Ectodermal cell (in vitro differentiated cells): ENCODE results near the gene NSG2.

Source experiments
- H3K27ac ChIP-seq: 2 replicates; pipeline ENCODE4 v1.7.0; 2013; ENCODE audit warnings: mild to moderate bottlenecking, low read depth, low read length; ENCODE audit not compliant: insufficient read depth, poor library complexity, severe bottlenecking
- H3K27me3 ChIP-seq: 2 replicates; pipeline ENCODE4 v1.7.0; 2013; ENCODE audit warnings: mild to moderate bottlenecking, low read length; ENCODE audit not compliant: insufficient read depth, control insufficient read depth, poor library complexity, severe bottlenecking
- H3K36me3 ChIP-seq: one replicate; pipeline ENCODE4 v1.7.0; 2013; ENCODE audit warnings: low read length; ENCODE audit not compliant: control insufficient read depth, insufficient read depth
- H3K4me1 ChIP-seq: one replicate; pipeline ENCODE4 v1.7.0; 2013; ENCODE audit warnings: low read length; ENCODE audit not compliant: control insufficient read depth, insufficient read depth
- H3K4me3 ChIP-seq: 2 replicates; pipeline ENCODE4 v1.7.0; 2013; ENCODE audit warnings: low read depth, low read length, control low read depth; ENCODE audit not compliant: insufficient read depth
- H3K9me3 ChIP-seq: 2 replicates; pipeline ENCODE4 v1.7.0; 2013; ENCODE audit warnings: mild to moderate bottlenecking, low read length, moderate library complexity; ENCODE audit not compliant: control insufficient read depth
- WGBS, 2 experiments: methylation state at CpG; one replicate each; pipeline ENCODE4 v1.1.7; 2013; ENCODE audit warnings: missing lambda C conversion rate in 2 of 2; 5-methylcytosine and 5-hydroxymethylcytosine counted together

Gene NSG2

DNA sequence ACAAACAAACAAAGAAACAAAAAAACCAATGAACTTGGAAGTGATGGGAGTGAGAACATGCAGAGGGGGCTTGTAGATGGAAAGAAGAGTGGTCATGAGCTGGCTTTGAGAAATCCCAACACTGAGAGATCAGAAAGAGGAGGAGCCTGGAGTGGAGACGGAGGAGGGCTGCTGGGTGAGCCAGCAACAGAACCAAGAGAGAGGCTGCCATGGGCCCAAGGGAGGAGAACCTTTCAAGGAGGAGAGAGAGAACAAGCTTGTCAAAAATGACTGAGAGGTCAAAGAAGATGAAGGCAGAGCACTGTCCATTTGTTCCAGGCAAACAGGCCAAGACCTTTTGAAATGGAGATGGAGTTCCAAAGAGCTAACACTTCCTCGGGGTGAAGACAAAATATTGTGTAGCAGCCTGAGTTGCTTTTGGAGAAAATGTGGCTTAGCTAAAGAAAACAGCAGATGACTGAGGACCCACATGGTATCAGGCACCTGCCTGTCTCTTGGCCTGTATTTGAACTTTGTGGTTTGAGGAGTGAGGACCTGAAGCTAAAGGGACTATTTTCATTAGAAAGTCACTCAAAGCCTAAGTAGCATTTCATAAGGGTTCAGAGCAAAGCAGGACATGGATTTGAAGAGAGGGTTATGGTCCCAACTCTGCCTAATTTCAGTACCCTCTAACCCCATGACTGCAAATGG lies 13.1 kb downstream of the NSG2 start:
- 84 to 90% methylated on average over 2 of the region's 2 CpGs for WGBS, 2 experiments
- Histone ChIP-seq H3K4me1 (no peaks in the 10 kb centered on the region), H3K27ac (no peak overlapping the region), H3K27me3 (no peaks in the 10 kb centered on the region), H3K9me3 (no peaks in the 10 kb centered on the region), H3K4me3 (no peak overlapping the region), H3K36me3 (no peaks in the 10 kb centered on the region)

DNA sequence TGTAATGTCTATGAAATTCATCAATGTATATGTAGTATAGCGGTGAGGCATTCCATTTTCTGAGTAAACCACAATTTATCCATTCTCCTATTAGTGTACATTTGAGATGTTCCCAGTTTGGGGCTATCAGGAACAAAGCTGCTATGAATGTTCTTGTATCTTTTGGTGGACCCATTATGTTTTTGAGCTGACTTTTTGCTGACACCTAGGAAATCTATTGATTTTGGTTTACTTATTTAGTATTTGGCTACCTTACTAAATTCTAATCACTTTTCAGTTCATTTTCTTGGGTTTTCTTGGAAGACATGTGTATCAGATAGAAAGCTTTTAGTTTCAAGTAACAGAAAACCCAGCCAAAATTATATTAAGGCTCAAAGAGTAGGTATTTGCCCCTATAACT lies 13.7 kb downstream of the NSG2 start:
- H3K27me3 ChIP-seq = no peaks in the 10 kb centered on the region
- no peak overlapping the region for H3K27ac ChIP-seq
- H3K36me3 ChIP-seq = no peaks in the 10 kb centered on the region
- 100% methylated on average over 1 of the region's 1 CpG; no CpG with 5 or more reads in 1 of the 2 experiments for WGBS, 2 experiments
- H3K4me3 ChIP-seq = no peak overlapping the region
- H3K4me1 ChIP-seq = no peaks in the 10 kb centered on the region
- H3K9me3 ChIP-seq = no peaks in the 10 kb centered on the region

DNA sequence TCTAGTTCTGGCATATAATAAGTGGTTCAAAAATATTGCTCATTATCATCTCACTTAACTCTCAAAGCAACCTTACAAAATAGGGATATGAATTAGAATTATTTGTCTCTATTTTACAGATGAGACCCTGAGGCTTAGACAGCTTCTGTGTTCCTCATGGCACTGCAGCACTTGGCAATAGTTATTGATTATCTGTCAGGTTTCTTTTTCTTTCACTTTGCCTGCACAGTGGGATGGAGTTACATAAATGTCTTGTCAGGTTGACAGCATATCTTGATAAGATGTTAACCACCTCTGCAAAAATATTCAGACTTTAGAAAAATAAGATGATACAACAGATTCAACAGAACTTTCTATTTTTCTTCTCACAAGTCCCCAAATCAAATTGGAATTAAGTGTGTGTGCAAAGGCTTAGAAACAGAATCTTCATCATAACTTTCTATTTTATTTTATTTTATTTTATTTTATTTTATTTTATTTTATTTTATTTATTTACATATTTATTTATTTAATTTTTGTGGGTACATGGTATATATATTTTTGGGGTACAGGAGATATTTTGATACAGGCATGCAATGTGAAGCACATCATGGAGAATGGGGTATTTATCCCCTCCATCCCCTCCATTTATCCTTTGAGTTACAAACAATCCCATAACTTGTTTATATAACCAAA lies 17.7 kb downstream of the NSG2 start:
- H3K4me3 ChIP-seq = no peak overlapping the region
- no peaks in the 10 kb centered on the region for H3K36me3 ChIP-seq
- H3K27me3 ChIP-seq = no peaks in the 10 kb centered on the region
- no peak overlapping the region for H3K27ac ChIP-seq
- H3K9me3 ChIP-seq = no peaks in the 10 kb centered on the region
- peaks cover 5% of the 10 kb centered on the region for H3K4me1 ChIP-seq

DNA sequence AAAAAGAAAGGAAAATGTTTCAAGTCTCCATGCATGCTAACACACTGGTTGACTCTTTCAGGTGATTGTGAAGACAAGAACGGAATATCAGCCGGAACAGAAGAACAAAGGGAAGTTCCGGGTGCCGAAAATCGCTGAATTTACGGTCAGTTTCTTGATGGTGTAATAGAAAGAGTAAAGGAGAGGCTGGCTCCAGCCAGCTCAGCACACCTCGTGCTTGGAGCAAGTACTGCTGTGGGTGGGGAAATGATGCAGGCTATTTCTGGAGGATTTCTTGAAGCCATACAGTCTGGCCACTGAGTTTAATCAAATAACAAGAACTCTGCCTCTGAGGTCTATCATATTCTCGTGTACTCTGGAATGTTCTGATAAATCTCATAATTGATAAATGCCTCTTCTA lies 18.7 kb downstream of the NSG2 start:
- WGBS, 2 experiments = 89 to 94% methylated on average over 8 of the region's 8 CpGs
- no peak overlapping the region for H3K27ac ChIP-seq
- H3K36me3 ChIP-seq = no peaks in the 10 kb centered on the region
- no peak overlapping the region for H3K4me3 ChIP-seq
- H3K27me3 ChIP-seq = no peaks in the 10 kb centered on the region
- H3K9me3 ChIP-seq = no peaks in the 10 kb centered on the region
- peaks cover 5% of the 10 kb centered on the region for H3K4me1 ChIP-seq

DNA sequence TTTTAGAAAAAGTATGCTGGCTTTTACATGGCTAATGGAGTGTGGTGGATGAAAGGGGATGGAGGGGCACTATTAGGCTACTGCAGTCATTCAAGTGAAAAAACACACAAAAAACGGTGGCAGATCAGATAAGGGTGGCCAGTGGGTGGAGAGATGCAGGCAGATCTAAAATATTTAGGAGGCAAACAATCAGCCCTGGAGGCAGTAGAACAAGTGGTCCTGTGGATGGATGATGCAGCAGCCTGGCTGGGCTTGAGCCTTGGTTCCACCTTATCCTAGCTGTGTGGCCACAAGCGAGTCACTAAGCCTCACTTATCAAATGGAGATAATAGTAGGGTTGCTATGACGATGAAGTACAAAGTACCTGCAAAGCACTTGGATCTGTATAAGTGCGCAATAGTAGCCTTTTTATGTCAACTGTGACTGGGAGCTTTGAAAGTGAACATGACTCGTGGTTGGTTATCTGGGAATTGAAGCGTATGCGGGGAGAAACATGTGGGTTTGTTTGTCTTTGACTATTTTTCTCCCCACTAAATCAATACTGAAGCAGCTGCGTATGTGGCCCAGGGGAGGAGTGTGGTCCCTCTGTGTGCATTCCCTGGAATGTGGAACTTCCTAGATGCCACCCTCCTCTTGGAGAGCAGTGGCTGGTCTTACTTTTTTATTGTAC lies 20.2 kb downstream of the NSG2 start:
- no peaks in the 10 kb centered on the region for H3K36me3 ChIP-seq
- H3K4me1 ChIP-seq = peaks cover 5% of the 10 kb centered on the region
- no peak overlapping the region for H3K4me3 ChIP-seq
- no peaks in the 10 kb centered on the region for H3K9me3 ChIP-seq
- 86 to 94% methylated on average over 5 to 8 of the region's 8 CpGs for WGBS, 2 experiments
- H3K27me3 ChIP-seq = no peaks in the 10 kb centered on the region
- no peak overlapping the region for H3K27ac ChIP-seq

DNA sequence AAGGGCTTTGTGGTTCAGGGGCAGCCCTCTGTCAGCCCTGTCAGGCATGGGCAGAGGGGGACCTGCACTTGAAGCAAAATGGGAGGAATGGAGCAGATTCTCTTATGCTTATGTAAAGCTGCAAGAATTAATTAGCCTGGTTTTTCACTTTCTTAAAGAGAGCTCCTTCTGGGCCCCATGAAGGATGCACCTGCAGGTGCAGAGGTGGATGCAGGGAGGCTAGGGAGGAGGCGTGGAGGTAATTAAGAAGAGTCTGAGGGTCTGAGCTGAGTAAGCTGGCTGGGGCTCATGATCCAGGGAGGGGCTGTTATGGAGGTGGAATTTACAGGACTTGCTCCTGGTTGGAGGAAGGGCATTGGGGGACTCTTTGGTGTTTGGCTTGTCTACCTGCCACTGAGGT lies 22.0 kb downstream of the NSG2 start:
- Histone ChIP-seq H3K27ac (no peak overlapping the region), H3K27me3 (no peaks in the 10 kb centered on the region), H3K4me1 (peaks cover 5% of the 10 kb centered on the region), H3K36me3 (no peaks in the 10 kb centered on the region), H3K4me3 (no peak overlapping the region), H3K9me3 (no peaks in the 10 kb centered on the region)
- 94 to 97% methylated on average over 1 of the region's 1 CpG for WGBS, 2 experiments

DNA sequence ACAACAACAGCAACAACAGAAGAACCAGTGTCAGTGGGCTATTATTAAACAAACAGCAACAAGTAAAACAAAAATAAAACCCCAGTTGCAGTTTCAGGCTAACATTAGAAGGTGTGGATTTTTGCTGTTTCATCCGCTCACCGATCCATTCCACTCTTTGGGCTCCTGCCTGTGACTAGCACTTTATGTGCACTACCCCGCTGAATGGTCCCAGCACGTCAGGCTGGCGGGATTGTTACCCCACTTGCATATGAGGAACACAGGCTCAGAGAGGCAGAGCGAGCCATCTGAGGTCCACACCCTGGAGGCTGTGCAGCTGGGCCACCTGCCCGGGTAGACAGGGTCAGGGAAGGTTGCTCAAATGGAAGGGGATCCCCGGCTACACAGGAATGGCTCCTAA lies 26.0 kb downstream of the NSG2 start:
- no peaks in the 10 kb centered on the region for H3K27me3 ChIP-seq
- 92 to 94% methylated on average over 8 of the region's 8 CpGs for WGBS, 2 experiments
- H3K9me3 ChIP-seq = no peaks in the 10 kb centered on the region
- no peaks in the 10 kb centered on the region for H3K36me3 ChIP-seq
- no peak overlapping the region for H3K27ac ChIP-seq
- H3K4me1 ChIP-seq = no peaks in the 10 kb centered on the region
- H3K4me3 ChIP-seq = no peak overlapping the region

DNA sequence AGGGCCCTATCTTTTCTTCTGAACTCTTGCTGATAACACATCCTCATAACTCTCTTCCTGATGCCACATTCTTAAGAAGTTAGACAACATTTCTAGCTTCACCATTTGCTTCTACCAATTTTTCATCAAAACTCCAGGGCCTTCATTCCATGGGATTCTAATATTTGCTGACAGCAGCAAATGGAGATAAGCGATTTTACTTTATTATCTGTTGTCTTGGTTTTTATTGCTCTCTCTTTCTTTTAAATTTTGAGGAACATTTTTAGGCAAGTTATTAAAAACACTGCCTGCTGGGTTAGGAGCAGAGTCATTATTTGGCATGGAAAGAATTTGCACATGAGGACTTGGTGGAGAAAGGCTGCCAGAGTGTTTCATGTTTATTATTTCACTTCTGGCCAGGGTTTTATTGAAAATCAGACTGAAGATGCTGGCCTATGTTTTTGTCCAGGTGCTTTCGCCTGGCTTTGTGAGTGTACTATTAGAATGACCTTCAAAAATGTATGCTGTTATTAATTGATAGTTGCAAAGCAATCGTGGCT lies 27.7 kb downstream of the NSG2 start:
- Histone ChIP-seq H3K9me3 (no peaks in the 10 kb centered on the region), H3K36me3 (no peaks in the 10 kb centered on the region), H3K4me3 (no peak overlapping the region), H3K27me3 (no peaks in the 10 kb centered on the region), H3K4me1 (no peaks in the 10 kb centered on the region), H3K27ac (no peak overlapping the region)
- 92 to 97% methylated on average over 2 to 3 of the region's 3 CpGs for WGBS, 2 experiments

DNA sequence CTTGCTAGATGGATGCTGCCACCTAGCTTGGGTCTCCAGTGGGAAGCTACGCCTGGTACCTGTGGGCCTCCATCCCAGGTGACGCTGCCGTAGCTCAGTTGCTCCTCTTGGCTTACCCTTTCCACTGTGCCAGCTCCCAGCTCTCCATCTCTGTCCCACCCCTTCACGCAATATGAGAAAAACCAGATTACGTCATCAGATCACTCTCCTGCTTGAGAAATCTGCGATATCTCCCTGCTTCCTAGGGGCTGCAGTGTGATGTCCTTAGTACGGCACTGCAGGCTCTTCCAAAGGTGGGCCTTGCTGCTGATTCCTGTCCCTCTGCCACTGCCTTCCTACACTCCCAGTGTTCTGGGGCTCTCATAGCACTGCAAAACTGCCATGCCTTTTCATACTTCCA lies 28.9 kb downstream of the NSG2 start:
- H3K4me1 ChIP-seq = no peaks in the 10 kb centered on the region
- H3K4me3 ChIP-seq = no peak overlapping the region
- 95 to 96% methylated on average over 7 of the region's 7 CpGs for WGBS, 2 experiments
- H3K36me3 ChIP-seq = no peaks in the 10 kb centered on the region
- H3K27me3 ChIP-seq = no peaks in the 10 kb centered on the region
- no peaks in the 10 kb centered on the region for H3K9me3 ChIP-seq
- no peak overlapping the region for H3K27ac ChIP-seq

DNA sequence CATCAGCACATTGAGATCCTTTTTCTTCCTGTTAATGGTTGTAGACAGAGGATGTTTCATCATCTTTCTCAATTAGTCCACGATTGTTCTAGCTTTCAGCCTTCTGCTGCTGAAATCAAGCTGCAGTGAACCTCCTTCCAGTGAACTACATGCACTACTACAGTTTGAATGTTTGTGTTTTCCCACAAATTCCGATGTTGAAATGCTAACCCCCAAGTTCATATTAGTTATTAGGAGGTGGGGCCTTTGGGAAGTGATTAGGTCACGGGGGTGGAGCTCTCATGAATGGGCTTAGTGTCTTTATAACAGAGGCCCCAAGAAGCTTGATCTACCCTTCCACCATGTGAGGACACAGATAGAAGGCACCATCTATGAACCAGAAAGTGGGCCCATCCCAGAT lies 32.9 kb downstream of the NSG2 start:
- 90 to 91% methylated on average over 2 to 3 of the region's 3 CpGs for whole genome bisulfite sequencing, 2 experiments
- H3K27me3 ChIP-seq = no peaks in the 10 kb centered on the region
- H3K27ac ChIP-seq = no peak overlapping the region

More for the DNA sequence above, 32.9 kb downstream of the NSG2 start:
- no peaks in the 10 kb centered on the region for H3K36me3 ChIP-seq
- H3K4me1 ChIP-seq = no peaks in the 10 kb centered on the region
- H3K4me3 ChIP-seq = no peak overlapping the region
- no peaks in the 10 kb centered on the region for H3K9me3 ChIP-seq
